Tibial nerve (tissue), 3 donors: ENCODE data around the gene RILPL1.

Experiments used
- CTCF ChIP-seq, 5 experiments: fragments of 200-600 bp in 3 of 5; fragments of 450-650 bp in 2 of 5; sonication (generic) in 3 of 5; IDR thresholded peaks; one replicate each; pipeline ENCODE4 v1.5.1; 2016 to 2019; ENCODE audit warnings: antibody characterized with exemption in 5 of 5, mild to moderate bottlenecking in 3 of 5, moderate library complexity in 2 of 5
- POLR2A ChIP-seq, 2 donors: fragments of 450-650 bp; IDR thresholded peaks; one replicate each; pipeline ENCODE4 v1.6.1; 2017; ENCODE audit warnings: antibody characterized with exemption in 2 of 2, mild to moderate bottlenecking in 2 of 2, moderate library complexity in 2 of 2

DNA sequence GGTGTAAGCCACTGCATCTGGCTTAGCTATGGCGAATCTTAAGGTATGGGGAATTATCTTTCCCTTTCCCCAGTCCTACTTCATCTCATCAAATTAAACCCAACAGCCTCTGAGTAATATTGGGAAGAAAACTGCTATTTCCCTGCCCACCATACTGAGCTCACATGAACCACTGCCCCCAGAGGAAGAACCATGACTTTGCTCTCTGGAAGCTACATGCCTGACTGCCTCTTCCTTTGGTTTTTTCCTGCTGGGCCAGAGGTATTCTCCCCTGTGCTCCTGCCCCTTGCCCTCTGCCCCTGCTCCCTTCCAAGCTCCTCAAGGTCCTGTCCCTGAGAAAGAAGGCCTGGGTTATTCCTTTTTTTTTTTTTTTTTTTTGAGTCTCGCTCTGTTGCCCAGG is 112.2 kb downstream of the RILPL1 start:
- TF ChIP-seq POLR2A (IDR thresholded peaks at IDR 0.05) (no peak), CTCF (IDR thresholded peaks at IDR 0.05) (no peak)
